ENCODE data around the gene MSH4.

- TF ChIP-seq CTCF (IDR thresholded peaks at IDR 0.05) (no peak), POLR2AphosphoS5 (IDR thresholded peaks at IDR 0.05) (no peak)
Measured at GRCh38 chr1:75916834-75917233, 120.2 kb downstream of the MSH4 start.
